ENCODE data around the gene SLC35D1.
"Not testable (repeated sequence)": the region's sequence is repeated elsewhere in the genome, so short reads cannot be mapped to it uniquely, and the experiment has no call there.

The SLC35D1 gene

GRCh38 chr1:67053785-67054772, at the start of gene SLC35D1:
Gene SLC35D1, minus strand, starts transcription at chr1:67054148. Its CDS starts 135 bp downstream, at chr1:67054013.
- peak; percentile 82 for DNase-seq (ENCODE audit: low spot score)

GRCh38 chr1:67103548-67103947, 49.6 kb upstream of the SLC35D1 start:
- no peak for DNase-seq (ENCODE audit: low spot score)

- DNase-seq (ENCODE audit: low spot score), result no peak
Observed at GRCh38 chr1:67100833-67101232, 46.9 kb upstream of the SLC35D1 start.

DNA sequence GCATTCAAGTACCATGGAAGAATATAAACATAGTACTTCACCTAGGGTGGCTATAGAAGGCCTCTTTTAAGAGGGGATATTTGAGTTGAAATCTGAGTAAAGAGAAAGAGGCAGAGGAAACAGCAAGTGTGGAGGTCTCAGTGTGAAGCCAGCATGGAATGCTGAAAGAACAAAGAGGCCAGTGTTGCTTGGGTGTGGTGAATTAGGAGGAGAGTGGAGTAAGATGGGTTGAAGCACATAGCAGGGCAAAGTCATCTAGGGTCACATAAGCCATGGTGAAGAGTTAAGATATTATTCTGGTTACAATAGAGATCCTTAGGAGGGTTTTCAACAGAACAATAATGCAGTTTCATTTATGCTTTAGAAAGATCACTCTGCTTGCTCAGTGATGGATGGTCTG, 43.4 kb upstream of the SLC35D1 start:
- no peak for DNase-seq (ENCODE audit: low spot score)

DNA sequence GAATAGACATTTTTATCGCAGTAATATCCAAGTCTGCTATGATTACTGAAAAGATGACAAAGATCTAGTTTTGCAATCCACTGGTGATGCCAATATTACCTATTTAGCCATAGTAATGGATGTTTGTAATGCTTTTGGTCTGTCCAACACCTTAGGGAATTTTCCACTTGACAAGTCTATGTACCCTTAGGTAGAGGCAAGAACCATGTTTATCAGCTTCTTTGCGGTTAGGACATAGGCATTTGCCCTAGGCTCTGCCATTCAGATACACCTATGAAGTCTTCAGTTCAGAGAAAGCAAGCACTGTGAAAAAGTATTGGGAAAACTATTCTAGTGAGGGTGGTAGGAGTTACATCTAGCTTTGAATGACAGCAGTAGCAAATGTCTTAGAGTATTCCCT, 40.2 kb upstream of the SLC35D1 start:
- DNase-seq (ENCODE audit: low spot score), result no peak

- DNase-seq (ENCODE audit: low spot score), result no peak
Observed at GRCh38 chr1:67089685-67090208, 35.8 kb upstream of the SLC35D1 start.

GRCh38 chr1:67088440-67088839, 34.5 kb upstream of the SLC35D1 start:
- no peak for DNase-seq (ENCODE audit: low spot score)

DNA sequence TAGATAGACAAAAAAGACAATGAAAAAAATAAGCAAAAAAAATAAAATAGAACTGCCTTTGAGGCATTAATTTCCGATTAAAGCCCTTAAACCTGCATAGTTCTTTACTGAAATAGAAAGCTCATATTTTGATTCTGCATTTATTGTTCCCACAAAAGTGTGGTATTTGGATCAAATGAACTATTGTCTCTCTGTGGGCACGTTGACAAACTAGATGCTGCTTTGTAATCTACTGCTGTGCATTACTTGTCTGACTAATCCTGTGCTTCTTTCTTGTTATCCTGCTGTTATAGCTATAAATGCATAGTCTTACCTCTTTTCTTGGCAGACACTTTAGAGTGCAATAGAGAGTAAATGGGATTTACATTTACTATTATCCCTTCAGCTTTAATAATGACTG, 31.4 kb upstream of the SLC35D1 start:
- no peak for DNase-seq (ENCODE audit: low spot score)

DNA sequence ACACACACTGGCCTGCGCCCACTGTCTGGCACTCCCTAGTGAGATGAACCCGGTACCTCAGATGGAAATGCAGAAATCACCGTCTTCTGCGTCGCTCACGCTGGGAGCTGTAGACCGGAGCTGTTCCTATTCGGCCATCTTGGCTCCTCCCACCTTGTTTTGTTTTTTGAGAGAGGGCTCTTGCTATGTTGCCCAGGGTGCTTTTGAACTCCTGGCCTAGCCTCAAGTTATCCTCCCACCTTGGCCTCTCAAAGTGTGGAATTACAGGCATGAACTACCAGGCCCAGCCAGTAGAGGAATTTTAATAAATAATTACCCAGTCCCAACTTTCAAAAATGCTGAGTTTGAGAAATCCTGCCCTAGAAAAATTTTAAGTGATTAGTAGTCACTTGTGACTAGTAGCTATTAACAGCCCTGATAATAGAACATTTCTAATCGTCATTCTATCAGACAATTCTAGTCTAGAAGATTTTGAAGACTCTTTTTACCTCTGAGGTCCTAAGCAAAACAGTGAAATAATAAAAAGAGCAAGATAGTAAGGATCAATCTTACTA, 30.9 kb upstream of the SLC35D1 start:
- DNase-seq (ENCODE audit: low spot score), result no peak

DNA sequence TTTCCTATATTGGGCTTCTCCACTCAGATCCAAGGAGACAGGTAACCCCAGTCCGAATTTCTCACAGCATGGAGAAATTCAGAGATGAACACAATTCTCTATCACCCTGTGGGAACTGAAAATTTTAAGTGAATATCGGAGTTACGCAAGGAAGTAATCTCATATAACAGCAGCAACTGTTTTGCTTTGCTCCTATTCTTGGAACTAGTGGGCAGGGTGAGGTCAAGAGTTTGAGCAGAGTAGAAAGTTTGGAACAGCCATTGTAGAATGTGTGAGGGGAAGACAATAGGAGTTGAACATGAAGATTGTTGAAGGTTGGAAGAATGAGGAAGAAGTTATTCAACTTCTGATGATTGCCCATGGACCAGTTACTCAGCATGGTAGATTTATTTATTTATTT, 24.3 kb upstream of the SLC35D1 start:
- DNase-seq (ENCODE audit: low spot score), result no peak

DNA sequence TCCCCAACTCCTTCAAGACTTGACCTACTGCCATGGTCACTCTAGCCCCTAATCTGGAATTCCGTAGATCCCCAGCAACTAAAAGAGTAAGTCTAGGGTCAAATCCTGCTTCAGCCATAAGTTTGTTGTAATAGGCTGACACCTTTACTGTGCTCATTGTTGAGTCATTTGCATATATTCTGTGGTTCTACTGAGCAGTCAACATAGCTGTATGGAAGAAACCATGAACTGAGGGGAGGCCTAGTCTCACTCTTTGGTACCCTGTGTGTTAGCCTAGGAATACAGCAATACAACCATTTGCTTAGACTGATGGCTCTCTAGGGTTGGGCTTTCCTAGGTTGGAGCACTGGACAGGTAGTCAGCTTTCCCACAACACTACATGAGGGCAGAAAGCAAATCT, 23.6 kb upstream of the SLC35D1 start:
- DNase-seq (ENCODE audit: low spot score), result no peak

- no peak for DNase-seq (ENCODE audit: low spot score)
Observed at GRCh38 chr1:67072749-67073148, 18.8 kb upstream of the SLC35D1 start.

DNA sequence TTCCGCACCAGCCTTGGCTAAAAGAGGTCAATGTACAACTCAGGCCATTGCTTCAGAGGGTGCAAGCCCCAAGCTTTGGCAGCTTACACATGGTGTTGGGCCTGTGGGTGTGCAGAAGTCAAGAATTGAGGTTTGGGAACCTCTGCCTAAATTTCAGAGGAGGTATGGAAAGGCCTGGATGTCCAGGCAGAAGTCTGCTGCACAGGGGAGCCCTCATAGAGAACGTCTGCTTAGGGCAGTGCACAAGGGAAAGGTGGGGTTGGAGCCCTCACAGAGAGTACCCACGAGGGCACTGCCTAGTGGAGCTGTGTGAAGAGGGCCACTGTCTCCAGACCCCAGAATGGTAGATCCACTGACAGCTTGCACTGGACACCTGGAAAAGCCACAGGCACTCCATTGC, 13.7 kb upstream of the SLC35D1 start:
- DNase-seq (ENCODE audit: low spot score), result not testable (repeated sequence)

- no peak for DNase-seq (ENCODE audit: low spot score)
Observed at GRCh38 chr1:67062412-67062811, 8.5 kb upstream of the SLC35D1 start.

- no peak for DNase-seq (ENCODE audit: low spot score)
Observed at GRCh38 chr1:67061266-67061665, 7.3 kb upstream of the SLC35D1 start.

DNA sequence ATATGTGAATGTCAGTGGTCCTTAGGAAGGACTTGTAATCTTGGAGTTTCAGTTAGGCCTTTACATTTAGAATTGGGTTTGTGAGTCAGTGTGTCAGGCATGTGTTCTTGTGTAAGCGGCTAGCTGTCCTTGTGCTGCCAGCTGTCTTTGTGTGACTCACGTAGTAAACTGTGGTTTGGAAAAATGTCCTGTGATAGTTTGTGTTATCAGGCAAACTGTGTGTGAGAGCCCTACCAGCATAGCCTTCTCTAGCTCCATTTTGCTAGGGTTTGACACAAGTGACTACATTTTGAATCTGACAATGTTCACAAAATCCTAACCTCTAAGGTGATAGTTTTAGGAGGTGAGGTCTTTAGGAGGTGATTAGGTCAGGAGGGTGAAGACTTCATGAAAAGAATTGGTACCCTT, 6.9 kb upstream of the SLC35D1 start:
- no peak for DNase-seq (ENCODE audit: low spot score)

DNA sequence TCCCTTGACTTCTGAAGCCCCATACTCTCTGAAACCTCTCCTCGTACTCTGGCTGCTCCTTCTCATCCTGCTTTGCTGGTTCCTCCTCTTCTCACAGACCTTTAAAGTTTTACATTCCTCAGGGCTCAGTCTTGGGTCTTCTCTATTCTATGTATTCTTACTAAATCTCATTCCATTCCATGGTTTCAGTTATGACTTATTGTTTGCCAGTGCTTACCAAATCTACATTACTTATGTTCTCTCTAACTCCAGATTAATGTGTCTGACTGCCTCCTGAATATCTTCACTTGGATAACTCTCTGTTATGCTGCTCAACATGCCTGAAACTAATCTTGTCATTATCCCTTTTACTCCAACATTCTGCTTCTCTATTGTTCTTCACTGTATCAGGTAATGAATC, 5.4 kb upstream of the SLC35D1 start:
- DNase-seq (ENCODE audit: low spot score), result no peak

GRCh38 chr1:67058761-67059160, 4.8 kb upstream of the SLC35D1 start:
- DNase-seq (ENCODE audit: low spot score), result no peak

- no peak for DNase-seq (ENCODE audit: low spot score)
Observed at GRCh38 chr1:67058242-67058641, 4.3 kb upstream of the SLC35D1 start.

DNA sequence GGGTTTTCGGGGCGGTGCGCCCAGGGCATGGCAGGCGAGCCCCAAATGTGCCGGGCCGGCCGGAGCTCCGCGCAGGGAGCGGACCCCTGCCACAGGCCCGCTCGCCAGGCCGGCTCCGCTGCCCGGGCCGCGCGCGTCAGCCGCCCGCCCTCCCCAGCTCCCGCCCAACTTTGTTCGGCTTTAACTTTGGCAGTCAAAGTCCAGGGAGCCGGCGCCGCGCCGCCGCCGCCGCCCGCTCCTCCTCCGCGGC, 488 bp downstream of the SLC35D1 start:
- no peak for DNase-seq (ENCODE audit: low spot score)

DNA sequence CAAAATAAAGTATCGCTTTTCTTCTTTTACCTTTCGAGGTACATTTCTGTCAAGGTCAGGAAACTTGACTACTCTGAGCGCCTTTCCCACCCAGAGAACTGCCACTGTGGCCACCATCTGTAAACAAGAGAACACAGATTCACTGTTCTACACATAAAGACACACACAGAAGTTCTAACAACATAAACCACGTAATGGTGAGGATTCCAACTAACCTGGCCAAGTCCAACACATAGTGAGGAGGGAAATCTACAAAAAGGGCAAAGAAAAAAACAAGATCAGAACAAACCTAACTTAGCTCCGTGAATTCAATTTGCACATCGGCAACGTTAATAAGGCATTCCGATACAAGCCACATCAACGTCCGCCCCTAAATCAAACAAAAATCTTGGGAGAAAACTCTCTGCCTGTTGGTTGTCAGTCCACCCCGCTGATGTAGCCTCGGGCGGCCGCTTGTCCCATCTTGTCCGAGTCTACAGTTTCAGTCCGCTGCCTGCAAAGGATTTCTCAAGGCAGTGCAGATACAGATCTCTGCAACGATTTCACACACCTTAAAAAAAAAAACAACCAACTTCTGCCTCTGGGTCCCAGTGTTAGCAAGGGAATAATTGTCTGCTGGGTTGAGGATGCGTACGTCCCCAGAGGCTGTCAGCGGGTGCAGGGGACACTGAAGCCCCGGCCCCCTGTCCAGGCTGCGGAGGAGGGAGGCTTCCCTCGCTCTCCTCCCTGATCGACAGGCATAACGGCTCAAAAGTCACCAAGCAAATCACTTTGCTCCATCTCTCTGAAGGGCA, 1.0 kb downstream of the SLC35D1 start:
- DNase-seq (ENCODE audit: low spot score), result peak; percentile 44

GRCh38 chr1:67051196-67051595, 2.8 kb downstream of the SLC35D1 start:
- no peak for DNase-seq (ENCODE audit: low spot score)

Measured in cerebellar cortex (tissue), 1 donor.